Activated effector memory CD4-positive, alpha-beta T cell treated with Interleukin-2 at 50 U/mL for 16 hours (primary cell): Measurements from ENCODE around the gene FAM111A.

ENCODE experiments used
- DNase-seq: peaks from one replicate; pipeline ENCODE4 v3.0.0-alpha.2; 2020

FAM111A gene

DNA sequence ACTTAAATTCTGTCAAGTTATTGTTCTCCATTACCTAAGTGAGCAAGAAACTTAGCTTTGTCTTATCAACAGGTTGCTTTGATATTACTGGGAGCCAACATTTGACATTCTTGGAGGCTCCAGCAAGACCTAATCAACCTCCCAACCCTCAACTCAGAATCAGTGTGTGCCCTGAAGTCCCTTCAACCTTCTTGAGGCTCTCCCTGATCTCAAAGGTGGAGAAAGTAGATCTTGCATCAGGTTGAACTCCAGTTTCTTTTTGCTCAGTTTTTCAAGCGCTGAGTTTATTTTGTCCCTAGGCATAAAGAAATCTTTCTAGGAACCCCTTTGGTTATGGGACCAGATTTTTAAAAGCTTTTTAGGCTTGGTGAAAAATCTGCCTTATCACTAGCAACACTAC is 1.4 kb downstream of the FAM111A start:
- DNase-seq, result no peak

DNA sequence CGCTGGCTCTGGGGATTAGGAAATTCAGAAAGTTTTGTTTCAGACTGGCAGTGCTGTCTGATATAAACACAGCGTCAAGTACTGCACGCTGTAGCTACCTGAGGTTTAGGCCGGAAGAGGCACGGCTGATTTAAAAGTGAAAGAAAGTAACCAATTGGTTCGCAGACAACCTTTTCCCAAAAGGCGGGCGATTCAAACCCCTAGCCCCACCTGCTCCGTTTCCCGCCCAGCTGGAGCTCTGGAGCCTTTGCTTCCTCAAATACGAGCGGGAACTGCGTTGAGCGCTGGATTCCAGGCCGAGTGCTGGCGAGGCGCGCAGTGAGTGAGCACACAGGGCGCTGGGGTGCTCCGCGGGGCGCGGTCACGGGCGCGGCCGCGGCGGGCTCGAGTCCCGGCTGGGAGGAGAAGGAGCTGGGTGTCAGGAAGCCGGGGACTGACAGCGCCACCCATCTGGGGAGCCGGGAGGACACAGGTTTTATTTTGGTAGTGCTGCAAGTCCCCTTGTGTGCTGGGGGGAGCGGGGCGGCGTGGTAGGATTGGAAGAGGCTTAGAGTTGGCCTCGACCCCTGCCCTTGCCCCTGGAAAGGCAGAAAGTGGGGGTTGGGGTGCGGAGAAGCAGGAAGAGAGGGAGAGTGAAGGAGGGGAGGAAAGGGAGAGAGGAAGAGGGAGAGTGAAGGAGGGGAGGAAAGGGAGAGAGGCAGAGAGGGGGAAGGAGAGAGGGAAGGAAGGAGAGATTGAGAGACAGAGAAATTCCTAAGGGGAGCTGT is 2.1 kb downstream of the FAM111A start:
- peak; percentile 46 for DNase-seq

- no peak for DNase-seq
Observed at GRCh38 chr11:59145534-59145933, 2.9 kb downstream of the FAM111A start.

- no peak for DNase-seq
Observed at GRCh38 chr11:59151761-59152160, 9.1 kb downstream of the FAM111A start.

DNA sequence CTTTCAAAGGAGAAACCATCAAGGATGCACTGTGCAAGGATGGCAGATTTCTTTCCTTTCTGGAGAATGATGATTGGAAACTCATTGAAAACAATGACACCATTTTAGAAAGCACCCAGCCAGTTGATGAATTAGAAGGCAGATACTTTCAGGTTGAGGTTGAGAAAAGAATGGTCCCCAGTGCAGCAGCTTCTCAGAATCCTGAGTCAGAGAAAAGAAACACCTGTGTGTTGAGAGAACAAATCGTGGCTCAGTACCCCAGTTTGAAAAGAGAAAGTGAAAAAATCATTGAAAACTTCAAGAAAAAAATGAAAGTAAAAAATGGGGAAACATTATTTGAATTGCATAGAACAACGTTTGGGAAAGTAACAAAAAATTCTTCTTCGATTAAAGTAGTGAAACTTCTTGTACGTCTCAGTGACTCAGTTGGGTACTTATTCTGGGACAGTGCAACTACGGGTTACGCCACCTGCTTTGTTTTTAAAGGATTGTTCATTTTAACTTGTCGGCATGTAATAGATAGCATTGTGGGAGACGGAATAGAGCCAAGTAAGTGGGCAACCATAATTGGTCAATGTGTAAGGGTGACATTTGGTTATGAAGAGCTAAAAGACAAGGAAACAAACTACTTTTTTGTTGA is 9.8 kb downstream of the FAM111A start:
- no peak for DNase-seq

DNA sequence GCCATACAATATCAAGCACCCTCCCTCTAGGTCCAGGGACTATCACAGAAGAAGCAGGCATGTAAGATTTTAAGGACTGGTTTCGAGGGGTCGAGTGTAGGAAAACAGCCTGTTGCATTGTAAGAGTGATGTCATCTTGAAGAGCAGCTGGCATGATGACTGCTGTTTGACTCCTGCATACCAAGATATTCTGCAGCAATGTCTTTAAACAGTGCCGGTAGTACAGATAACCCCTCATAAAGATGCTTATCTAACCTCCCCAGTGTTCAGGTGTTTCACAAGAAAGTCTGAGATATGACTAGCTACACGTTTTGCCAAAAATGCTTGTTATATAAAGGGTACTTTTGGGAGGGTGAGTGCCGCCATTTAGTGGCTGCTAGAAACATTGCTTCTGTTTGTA is 12.0 kb downstream of the FAM111A start:
- no peak for DNase-seq

DNA sequence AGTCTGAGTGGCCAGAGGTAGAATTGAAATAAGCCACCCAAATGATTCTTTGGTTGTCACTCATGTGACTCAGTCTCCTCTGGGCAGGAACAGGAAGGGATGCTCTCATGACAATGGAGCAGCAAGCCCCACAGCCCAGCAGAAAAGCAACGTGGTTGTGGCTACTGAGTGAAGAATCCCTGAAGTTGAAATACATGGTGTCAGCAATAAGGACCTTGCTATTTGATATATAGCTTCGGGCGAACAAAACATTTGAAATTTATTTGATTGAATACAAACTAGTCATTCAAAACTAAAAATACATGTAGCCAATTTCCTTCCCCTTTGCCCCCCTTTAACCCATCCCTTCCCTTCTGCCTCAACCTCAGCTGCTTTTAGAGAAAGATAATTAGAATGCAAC is 14.8 kb downstream of the FAM111A start:
- DNase-seq, result no peak

DNA sequence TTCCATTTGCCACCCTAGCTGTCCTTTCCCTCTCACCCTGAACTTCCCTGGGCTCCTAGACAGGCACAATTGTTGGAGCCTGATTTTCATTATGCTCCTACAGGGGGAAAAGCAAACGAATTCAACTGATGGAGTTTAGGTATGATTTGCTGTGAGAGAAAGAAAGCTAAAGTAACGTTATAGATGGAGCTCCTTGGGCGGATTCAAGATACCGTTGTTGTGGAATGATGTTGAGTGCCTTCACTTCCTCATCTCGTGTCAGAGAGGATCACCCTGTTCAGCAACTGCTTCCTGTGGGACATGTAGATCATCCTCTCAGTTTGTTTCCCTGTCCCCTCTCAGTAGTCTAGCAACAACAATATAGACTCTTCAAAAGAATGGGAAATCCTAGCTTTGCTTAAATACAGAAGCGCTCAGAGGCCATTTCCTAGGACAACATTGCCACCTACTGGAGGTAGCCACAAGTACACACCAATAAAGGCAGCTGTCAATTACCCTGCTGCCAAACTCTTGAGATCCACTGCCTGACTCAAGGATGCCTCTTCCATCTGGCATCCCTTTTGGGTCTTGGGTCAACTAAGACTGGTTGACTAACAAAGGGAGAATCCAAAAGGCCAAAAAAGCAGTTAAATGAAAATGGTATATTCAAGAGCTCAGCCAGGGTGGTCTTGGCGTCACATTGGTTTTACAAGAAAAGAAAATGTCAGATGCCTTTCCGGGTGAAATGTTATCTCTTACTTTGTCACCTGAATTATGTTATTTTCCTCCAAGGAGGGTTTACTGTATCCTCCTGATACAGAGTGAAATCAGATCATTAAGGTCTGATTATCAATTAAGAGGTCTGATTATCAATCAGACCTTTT is 15.8 kb downstream of the FAM111A start:
- DNase-seq, result peak; percentile 21

- DNase-seq, result no peak
Observed at GRCh38 chr11:59164028-59164427, 21.4 kb downstream of the FAM111A start.

DNA sequence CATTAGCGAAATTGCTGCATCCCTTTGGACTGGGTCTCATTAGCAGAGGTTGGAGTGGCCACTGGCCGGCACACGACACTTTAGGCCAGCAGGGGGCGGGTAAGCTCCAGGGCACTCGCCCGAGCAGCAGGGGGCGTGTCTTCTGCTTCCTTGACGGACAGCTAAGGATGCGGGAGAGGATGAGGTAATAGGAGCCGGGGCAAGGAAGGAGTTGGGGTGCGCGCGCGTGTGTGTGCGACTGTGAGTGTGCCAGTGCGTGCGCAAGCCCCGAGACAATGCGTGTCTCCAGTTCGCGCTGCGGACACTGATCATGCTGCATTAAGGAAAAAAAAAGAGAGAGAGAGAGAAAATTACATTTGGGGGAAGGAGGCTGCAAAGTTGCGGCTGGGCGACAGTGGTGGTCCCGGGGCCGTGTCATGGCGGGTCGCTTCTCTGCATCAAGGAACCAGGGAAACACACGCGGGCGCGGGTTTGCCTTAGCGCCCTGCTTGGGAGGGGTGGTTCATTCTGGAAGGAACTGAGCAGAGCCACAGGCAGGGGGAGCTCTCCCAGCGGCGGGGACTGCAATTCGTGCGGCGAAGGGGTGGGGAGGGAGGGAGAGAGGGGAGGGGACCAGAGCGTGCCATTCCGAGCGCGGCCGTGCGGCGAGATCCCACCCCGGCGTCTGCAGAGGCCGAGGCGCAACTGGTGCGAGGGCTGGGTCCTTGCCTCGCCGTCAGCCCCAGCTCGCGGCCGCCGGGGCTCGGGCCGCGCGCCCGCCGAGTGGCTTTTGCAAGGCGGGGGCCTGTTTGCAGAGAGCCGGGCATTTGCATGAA is 29.1 kb downstream of the FAM111A start, which contains the start of gene DTX4:
Gene DTX4 (plus strand): TSS at position 625 of the 815 bp plus-strand sequence. CDS start 464 bp downstream, outside the sequence.
- DNase-seq, result peak; percentile 80

GRCh38 chr11:59172345-59173079 is 29.9 kb downstream of the FAM111A start:
- no peak for DNase-seq

DNA sequence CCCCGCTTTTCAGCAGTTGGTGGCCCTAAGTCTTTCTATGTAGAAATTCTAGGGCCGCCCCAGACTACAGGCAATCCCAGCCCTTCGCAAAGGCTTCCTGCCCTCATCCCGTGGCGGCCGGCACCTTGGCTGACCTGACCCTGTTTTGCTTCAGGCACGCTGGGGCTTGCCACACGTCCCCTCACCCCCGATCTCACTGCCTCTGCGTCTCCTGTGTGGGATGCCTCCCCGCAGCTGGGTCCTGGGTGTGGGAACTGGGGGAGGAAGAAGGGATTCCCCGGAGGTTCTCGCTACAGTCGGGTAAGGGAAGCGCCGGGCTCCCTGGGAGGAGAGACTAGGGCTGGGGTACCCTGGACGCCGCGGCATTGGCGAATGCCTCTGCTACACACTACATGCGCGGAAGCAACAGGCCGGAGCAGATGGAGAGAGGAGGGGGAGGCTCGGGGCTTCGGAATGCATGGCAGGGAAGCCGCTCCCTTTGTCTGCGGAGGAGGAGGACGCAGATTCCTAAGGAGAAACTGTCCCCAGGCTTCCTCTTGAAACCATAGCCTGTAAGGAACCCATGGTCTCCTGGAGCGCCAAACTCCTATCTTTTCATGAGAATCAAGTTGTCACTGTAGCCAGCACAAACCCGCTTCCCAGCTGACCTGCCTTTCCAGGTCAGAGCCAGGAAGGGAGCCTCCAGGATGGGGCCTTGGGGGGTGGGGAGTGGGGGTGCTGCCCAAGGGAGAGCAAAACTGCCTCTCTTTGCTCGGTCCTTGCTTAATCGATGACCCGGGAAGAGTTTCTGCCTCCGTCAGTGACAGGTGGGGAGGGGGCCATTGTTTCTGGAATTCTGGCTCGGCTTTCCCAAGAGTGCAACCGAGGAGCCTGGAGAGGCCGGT is 30.7 kb downstream of the FAM111A start:
- no peak for DNase-seq

DNA sequence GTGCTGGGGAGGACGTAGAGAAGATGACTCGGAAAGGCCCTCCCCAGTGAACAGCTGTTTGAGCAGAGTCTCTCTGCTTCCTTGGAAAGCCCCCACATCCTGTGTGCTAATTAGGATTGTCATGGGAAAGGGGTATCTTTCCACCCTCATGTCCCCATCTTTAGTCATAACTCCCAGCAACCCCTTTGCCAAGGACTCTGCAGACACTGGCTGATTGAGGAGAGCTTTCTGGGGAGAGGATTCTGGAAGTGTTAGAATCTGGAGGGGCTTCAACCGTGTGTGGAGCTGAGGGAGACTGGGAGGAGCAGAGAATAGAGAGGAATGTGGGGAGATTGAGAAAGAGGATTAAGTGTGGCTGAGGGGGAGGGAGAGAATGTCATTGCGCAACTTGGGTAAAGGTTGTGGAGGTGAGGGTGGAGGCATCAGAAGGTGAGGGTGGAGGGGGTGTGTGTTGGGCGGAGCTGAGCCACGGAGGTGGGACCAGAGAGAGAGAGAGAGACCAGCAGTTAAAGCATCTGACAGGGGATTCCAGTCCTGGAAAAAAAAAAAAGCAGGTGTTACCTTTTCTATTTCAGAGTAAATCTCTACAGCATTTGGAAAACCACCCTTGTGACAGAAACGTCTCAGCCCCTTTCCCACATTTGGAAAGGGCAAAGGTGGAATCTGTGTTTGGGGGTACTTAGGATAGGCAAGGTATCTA is 31.5 kb downstream of the FAM111A start:
- DNase-seq, result no peak

GRCh38 chr11:59174664-59175033 is 32.0 kb downstream of the FAM111A start:
- no peak for DNase-seq

DNA sequence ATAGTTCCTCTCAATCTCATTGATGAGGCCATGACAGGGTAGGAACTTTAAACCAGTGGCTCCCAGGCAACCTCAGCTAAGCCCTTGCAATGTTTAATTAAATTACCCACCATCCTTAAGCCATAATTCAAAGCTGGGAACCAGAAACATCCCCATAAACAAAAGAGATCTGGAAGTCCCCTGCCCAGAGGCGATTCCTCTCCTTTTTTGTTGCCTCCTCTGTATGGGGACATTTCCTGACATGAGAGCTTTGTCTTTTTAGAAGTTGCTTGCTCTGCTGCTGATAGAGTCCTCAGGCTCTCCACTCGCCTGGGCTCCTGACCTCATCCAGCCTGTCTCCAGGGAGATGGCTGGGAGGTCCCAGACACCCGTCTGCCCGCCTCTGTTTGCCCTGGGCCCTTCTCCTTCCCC is 32.4 kb downstream of the FAM111A start:
- no peak for DNase-seq

DNA sequence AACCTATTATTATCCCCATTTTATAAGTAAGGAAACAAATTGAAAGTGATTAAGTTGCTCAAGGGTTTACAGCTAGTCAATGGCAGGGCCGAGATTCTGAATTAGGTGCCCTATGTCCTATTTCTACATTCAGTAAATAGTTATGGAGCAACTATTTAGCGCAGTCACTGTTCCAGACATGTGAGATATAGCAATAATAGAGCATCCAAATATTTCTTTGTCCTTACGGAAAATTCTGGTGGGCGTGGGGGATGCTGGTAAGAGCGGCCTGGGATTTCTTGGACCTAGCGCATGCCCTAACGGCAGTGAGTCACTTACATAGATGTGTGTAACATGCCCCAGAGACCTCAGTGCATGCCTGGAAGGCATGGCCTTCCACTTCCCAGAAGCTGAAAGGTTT is 33.7 kb downstream of the FAM111A start:
- DNase-seq, result no peak

GRCh38 chr11:59178402-59178801 is 35.7 kb downstream of the FAM111A start:
- DNase-seq, result no peak

DNA sequence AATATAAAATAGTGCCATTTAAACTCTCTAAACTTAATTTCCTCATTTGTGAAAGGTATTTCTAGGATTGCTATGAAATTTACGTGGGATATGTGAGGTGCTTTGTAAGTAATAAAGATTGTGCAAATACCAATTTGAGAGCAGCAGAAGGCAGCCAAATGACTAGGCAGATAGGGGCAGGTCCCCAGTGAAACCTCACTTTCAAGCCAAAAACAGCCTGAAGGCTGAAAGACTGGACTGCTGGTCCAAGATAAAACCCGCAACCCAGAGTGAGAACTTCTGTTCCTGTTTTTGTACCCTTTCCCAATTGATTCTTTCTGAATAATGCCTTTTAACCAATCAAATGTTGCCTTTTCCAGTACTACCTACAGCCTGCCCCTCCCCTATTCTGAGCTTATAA is 36.5 kb downstream of the FAM111A start:
- DNase-seq, result no peak

DNA sequence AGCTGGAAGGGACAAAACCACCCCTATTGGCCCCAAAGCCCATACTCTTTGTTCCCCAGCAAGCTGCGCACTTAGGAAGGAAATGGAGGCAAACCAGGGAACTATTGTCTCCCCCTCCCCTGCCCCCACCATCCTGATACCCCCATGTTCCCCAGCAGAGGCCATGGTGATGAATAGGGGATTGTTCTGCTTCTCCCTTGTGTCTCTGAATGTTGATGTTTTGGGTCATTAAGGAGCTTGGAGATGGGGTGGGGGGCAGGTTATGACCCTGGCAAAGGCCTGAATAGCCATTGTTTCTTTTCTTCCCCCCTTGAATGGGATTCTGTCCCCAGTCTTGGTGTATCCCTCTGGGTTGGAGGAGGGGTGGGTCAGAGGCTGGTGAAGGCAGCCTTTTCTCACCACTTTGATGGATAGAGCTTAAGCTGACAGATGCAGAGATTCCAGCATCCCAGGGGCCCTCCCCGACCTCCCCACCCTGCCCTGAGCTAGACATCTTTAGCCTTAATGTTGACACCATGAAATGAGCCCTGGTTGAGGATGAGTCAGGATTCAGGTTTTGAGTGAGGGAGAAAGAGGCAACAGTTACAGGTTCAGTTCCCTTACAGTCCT is 37.6 kb downstream of the FAM111A start:
- no peak for DNase-seq

GRCh38 chr11:59180907-59181306 is 38.3 kb downstream of the FAM111A start:
- DNase-seq, result no peak
